GM12878 (cell line): ENCODE measurements around the gene ASB3. TPM values are rescaled to one million over a fixed set of nuclear protein-coding genes. Genes with fewer than 3 reads are reported as not detected.

Source experiments
- ATAC-seq: fragments of 200-7000 bp; cut with Tn5 transposase; 3 replicates; pipeline ENCODE4 v1.9.1; 2020; ENCODE audit warnings: mild to moderate bottlenecking, moderate library complexity
- BruUV-seq: library from RNA; stranded (reverse); fragments of 400-500 nt; replicated peaks from 2 replicates; lab custom pipeline; 2021; lab: Mats Ljungman, UMichigan
- CTCF ChIA-PET: fragments of 300-600 bp; sonication (Branson Sonifier 250); formaldehyde crosslinking; extraction: SDS; loops from one replicate; lab custom pipeline; 2021; ENCODE audit warnings: inconsistent platforms; lab: Yijun Ruan, JAX
- POLR2A ChIA-PET: fragments of 350-600 bp; formaldehyde crosslinking; extraction: SDS; loops from one replicate; lab custom pipeline; 2021; ENCODE audit warnings: inconsistent platforms; lab: Charles Lee
- RAD21 ChIA-PET: fragments of 300-600 bp; sonication (Branson Sonifier 250); formaldehyde crosslinking; loops from one replicate; lab custom pipeline; 2023; ENCODE audit warnings: antibody characterized with exemption; ENCODE audit not compliant: unreplicated experiment; lab: Charles Lee
- SMC1A ChIA-PET: fragments of 300-600 bp; sonication (Branson Sonifier 250); formaldehyde crosslinking; loops from one replicate; lab custom pipeline; 2023; ENCODE audit not compliant: unreplicated experiment, uncharacterized antibody; lab: Charles Lee
- DNase-seq: peaks from one replicate; pipeline ENCODE4 v3.0.0-alpha.2; 2011; ENCODE audit warnings: low read depth, low spot score
- FAIRE-seq: peaks from 3 replicates; lab custom pipeline; 2011; peaks lifted over from hg19 to GRCh38; lab: Jason Lieb, UNC
- H2AFZ ChIP-seq: 2 replicates; pipeline ENCODE4 v1.6.0; 2011; ENCODE audit warnings: low read depth, low read length, control low read depth; ENCODE audit not compliant: control insufficient read depth
- H3K27ac ChIP-seq: 2 replicates; pipeline ENCODE4 v1.5.1; 2011; ENCODE audit warnings: control low read depth; ENCODE audit not compliant: control insufficient read depth, insufficient read depth
- H3K27me3 ChIP-seq, 2 experiments: replicated peaks in 1 of 2; 2 replicates each; pipeline versions ENCODE4 v1.6.0 to v1.6.1; 2011; ENCODE audit warnings: low read length in 1 of 2; ENCODE audit not compliant: control insufficient read depth in 2 of 2, insufficient read depth in 2 of 2
- H3K36me3 ChIP-seq, 2 experiments: 2 replicates each; pipeline ENCODE4 v1.5.1; 2011; ENCODE audit warnings: low read length in 1 of 2; ENCODE audit not compliant: control insufficient read depth in 2 of 2, insufficient read depth in 2 of 2
- H3K4me1 ChIP-seq: 2 replicates; pipeline ENCODE4 v1.6.1; 2011; ENCODE audit warnings: mild to moderate bottlenecking, low read length, moderate library complexity, mixed read lengths; ENCODE audit not compliant: control insufficient read depth, insufficient read depth
- H3K4me2 ChIP-seq: 2 replicates; pipeline ENCODE4 v1.6.0; 2011; ENCODE audit warnings: control low read depth; ENCODE audit not compliant: control insufficient read depth, insufficient read depth
- H3K4me3 ChIP-seq: fragments of 200-600 bp; sonication (generic); 2 replicates; pipeline ENCODE4 v1.5.1; 2016
- H3K79me2 ChIP-seq: 2 replicates; pipeline ENCODE4 v1.6.0; 2011; ENCODE audit warnings: low read length; ENCODE audit not compliant: control insufficient read depth, insufficient read depth
- H3K9ac ChIP-seq: 2 replicates; pipeline ENCODE4 v1.8.0; 2011; ENCODE audit warnings: low read length, control low read depth, mixed read lengths; ENCODE audit not compliant: control insufficient read depth, insufficient read depth
- H3K9me3 ChIP-seq: replicated peaks from 3 replicates; pipeline ENCODE4 v1.5.1; 2011; ENCODE audit warnings: mild to moderate bottlenecking, low read length; ENCODE audit not compliant: control insufficient read depth, insufficient read depth
- H4K20me1 ChIP-seq: 2 replicates; pipeline ENCODE4 v1.6.0; 2011; ENCODE audit not compliant: control insufficient read depth, insufficient read depth
- GABPA ChIP-seq: IDR thresholded peaks from 2 replicates; pipeline ENCODE4 v1.6.1; 2014; ENCODE audit warnings: antibody characterized with exemption, low read depth, mild to moderate bottlenecking, inconsistent platforms
- KAT2A ChIP-seq: conservative IDR thresholded peaks from 2 replicates; pipeline ENCODE4 v1.6.1; 2011; ENCODE audit warnings: low read depth, low read length; ENCODE audit not compliant: control insufficient read depth
- POLR2A ChIP-seq: IDR thresholded peaks from 2 replicates; pipeline ENCODE4 v1.6.1; 2011; ENCODE audit warnings: low read depth, mild to moderate bottlenecking, low read length
- RCOR1 ChIP-seq: conservative IDR thresholded peaks from 2 replicates; pipeline ENCODE4 v1.6.1; 2012; ENCODE audit warnings: low read depth, low read length, improper control_type of control experiment
- SREBF1 ChIP-seq: IDR thresholded peaks from 2 replicates; pipeline ENCODE4 v1.6.1; 2012; ENCODE audit warnings: mild to moderate bottlenecking, low read length
- YY1 ChIP-seq: IDR thresholded peaks from 2 replicates; pipeline ENCODE4 v1.6.1; 2011; ENCODE audit warnings: low read depth, mild to moderate bottlenecking, low read length
- WGBS: methylation state at CpG from one replicate; pipeline ENCODE4 v1.1.6; 2016; ENCODE audit warnings: low lambda C conversion rate; ENCODE audit not compliant: insufficient replicate concordance, insufficient coverage; ENCODE audit errors: missing lambda C conversion rate; 5-methylcytosine and 5-hydroxymethylcytosine counted together
- in situ Hi-C: fragments of 300-500 bp; cut with MboI; formaldehyde crosslinking; loops from 9 replicates; pipeline ENCODE4 v1.14.3; 2018; ENCODE audit warnings: mixed read lengths
- intact Hi-C: fragments of 100-400 bp; cut with micrococcal nuclease; formaldehyde crosslinking; loops from one replicate; pipeline ENCODE4 v1.14.2; 2022; ENCODE audit not compliant: unreplicated experiment
- polyA plus RNA-seq, 11 experiments: library from polyadenylated mRNA; depleted of rRNA in 4 of 11; unstranded in 6 of 11; stranded (reverse) in 5 of 11; fragments of >200 nt; fragmentation: Nextera tagmentation in 4 of 11; fragmentation: Illumina TruSeq in 1 of 11; extraction: Ambion mirVana in 4 of 11; extraction: Trizol in 1 of 11; gene quantifications; 1 replicate in 1 of 11; 2 replicates in 10 of 11; pipeline versions ENCODE4 v1.2.1 to v1.2.3, GENCODE V29; 2011 to 2016; ENCODE audit warnings: inconsistent platforms in 2 of 11, missing spikeins in 2 of 11, low read depth in 1 of 11
- total RNA-seq, 4 experiments: library from RNA; depleted of rRNA in 3 of 4; stranded (reverse); fragments of >200 nt in 3 of 4; fragmentation: Illumina TruSeq in 1 of 4; extraction: Trizol in 1 of 4; gene quantifications; 2 replicates each; pipeline versions ENCODE4 v1.2.1 to v1.2.3, GENCODE V29; 2013 to 2021
- TF ChIP-seq, protein P1 (sequence below): fragments of 450-650 bp; IDR thresholded peaks from 2 replicates; pipeline ENCODE4 v1.6.1; 2017; ENCODE audit warnings: mild to moderate bottlenecking, moderate library complexity
- TF ChIP-seq, protein P2 (sequence below): fragments of 450-650 bp; IDR thresholded peaks from 2 replicates; pipeline ENCODE4 v1.6.1; 2017; ENCODE audit warnings: mild to moderate bottlenecking, moderate library complexity

The ASB3 gene
- total and polyA plus RNA-seq, 10 of the 15 experiments (the other 5 are each of a cell fraction or from before 2014, with no cell fraction given): 16.4 to 30.9 (median 22.6) TPM

DNA sequence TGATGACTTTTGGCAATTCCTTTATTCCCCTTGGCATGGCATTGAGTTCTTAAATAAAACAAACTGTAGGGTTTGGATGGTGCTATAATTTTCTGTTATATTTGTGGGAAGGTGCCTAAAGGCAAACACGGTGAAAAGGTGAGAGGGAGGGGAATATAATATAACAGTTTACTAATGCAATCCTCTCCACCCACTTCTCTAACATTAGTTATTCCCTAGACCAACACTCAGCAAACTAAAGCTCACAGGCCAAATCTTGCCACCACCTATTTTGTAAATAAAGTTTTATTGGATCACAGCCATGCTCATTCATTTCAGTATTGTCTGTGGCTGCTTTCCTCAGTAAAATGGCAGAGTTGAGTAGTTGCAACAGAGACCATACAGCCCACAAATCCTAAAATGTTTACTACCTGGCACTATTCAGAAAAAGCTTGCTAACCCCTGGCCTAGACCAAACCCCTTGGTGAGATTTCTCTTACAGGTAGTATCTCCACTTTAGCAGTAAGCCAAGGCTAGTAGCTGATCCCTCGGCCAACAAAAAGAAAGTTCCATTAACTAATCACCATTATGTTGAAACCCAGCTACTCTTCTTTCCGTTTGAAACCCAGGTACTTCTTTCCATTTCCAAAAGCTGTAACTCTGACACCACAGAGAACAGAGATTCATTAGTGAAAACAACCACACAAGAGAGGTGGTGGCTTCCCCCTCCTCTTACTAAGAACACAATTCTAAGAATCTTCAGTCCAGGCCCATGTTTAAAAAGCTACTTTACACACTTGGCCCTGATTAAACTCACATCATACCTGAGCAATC lies 155.2 kb downstream of the ASB3 start:
- Histone ChIP-seq H3K79me2 (no peaks in the 10 kb centered on the region), H3K4me1 (no peaks in the 10 kb centered on the region), H3K36me3 (no peaks in the 10 kb centered on the region), H3K9me3 (no peaks in the 10 kb centered on the region), H3K27me3 (no peaks in the 10 kb centered on the region), H2AFZ (no peak overlapping the region), H3K9ac (no peak overlapping the region), H3K4me3 (no peak overlapping the region), H3K27ac (no peak overlapping the region), H3K4me2 (no peak overlapping the region), H4K20me1 (no peaks in the 10 kb centered on the region)
- no peak for DNase-seq
- SMC1A ChIA-PET: interaction anchor here (1.0 kb wide), 1 partner anchor 12 kb away, joined by 3 read pairs; no protein-coding TSS in a partner anchor
- POLR2A ChIA-PET: no interaction called here
- no TSS peak for BruUV-seq
- no peak; the same call in 1 of the 3 replicates for ATAC-seq
- CTCF ChIA-PET: no interaction called here
- 36% methylated on average over 3 of the region's 3 CpGs for WGBS
- no peak for TF ChIP-seq YY1
- no peak for FAIRE-seq
- intact Hi-C loops: no loop called here
- RAD21 ChIA-PET: no interaction called here
- in situ Hi-C loops: no loop called here

DNA sequence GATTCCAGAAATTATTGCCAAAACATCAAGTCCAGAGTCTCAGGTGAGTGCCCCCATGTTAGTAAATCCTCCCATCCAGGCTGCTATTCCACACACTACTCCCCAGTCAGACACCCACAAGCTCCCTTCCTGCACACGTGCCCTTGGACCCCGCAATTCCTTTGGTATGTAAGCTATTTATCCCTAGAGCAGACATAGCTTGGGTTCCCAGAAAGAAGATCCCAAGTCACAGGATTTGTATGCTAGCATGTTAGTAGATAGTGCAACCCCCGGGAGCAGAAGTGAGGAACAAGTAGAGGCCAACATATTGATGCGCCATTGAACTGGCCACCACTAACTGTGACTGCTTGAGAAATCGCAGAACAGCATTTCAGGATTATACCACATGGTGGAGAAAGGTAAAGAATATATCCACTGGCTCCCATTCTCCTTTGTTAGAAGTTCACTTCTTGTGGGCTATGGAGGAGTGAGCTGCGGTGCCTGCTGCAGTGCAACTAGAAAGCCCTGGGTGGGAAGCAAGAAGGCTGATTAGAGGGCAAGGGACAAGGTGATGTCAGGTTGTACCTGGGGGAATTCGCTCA lies 156.6 kb downstream of the ASB3 start:
- Histone ChIP-seq H3K4me3 (no peak overlapping the region), H3K4me1 (no peaks in the 10 kb centered on the region), H3K27me3 (no peaks in the 10 kb centered on the region), H2AFZ (no peak overlapping the region), H3K4me2 (no peak overlapping the region), H3K9me3 (no peaks in the 10 kb centered on the region), H4K20me1 (no peaks in the 10 kb centered on the region), H3K36me3 (no peaks in the 10 kb centered on the region), H3K27ac (no peak overlapping the region), H3K9ac (no peak overlapping the region), H3K79me2 (no peaks in the 10 kb centered on the region)
- no peak for DNase-seq
- ATAC-seq: no peak
- ChIA-PET POLR2A (no interaction called here), CTCF (no interaction called here), RAD21 (no interaction called here), SMC1A (no interaction called here)
- no TSS peak for BruUV-seq
- intact Hi-C loops (no loop called here), in situ Hi-C loops (no loop called here)
- 58% methylated on average over 7 of the region's 7 CpGs for WGBS
- no peak for FAIRE-seq
- TF ChIP-seq SREBF1 (no peak), GABPA (no peak), POLR2A (no peak), KAT2A (no peak), RCOR1 (no peak)
- TF ChIP-seq, protein P1, sequence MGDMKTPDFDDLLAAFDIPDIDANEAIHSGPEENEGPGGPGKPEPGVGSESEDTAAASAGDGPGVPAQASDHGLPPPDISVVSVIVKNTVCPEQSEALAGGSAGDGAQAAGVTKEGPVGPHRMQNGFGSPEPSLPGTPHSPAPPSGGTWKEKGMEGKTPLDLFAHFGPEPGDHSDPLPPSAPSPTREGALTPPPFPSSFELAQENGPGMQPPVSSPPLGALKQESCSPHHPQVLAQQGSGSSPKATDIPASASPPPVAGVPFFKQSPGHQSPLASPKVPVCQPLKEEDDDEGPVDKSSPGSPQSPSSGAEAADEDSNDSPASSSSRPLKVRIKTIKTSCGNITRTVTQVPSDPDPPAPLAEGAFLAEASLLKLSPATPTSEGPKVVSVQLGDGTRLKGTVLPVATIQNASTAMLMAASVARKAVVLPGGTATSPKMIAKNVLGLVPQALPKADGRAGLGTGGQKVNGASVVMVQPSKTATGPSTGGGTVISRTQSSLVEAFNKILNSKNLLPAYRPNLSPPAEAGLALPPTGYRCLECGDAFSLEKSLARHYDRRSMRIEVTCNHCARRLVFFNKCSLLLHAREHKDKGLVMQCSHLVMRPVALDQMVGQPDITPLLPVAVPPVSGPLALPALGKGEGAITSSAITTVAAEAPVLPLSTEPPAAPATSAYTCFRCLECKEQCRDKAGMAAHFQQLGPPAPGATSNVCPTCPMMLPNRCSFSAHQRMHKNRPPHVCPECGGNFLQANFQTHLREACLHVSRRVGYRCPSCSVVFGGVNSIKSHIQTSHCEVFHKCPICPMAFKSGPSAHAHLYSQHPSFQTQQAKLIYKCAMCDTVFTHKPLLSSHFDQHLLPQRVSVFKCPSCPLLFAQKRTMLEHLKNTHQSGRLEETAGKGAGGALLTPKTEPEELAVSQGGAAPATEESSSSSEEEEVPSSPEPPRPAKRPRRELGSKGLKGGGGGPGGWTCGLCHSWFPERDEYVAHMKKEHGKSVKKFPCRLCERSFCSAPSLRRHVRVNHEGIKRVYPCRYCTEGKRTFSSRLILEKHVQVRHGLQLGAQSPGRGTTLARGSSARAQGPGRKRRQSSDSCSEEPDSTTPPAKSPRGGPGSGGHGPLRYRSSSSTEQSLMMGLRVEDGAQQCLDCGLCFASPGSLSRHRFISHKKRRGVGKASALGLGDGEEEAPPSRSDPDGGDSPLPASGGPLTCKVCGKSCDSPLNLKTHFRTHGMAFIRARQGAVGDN: no peak
- TF ChIP-seq, protein P2, sequence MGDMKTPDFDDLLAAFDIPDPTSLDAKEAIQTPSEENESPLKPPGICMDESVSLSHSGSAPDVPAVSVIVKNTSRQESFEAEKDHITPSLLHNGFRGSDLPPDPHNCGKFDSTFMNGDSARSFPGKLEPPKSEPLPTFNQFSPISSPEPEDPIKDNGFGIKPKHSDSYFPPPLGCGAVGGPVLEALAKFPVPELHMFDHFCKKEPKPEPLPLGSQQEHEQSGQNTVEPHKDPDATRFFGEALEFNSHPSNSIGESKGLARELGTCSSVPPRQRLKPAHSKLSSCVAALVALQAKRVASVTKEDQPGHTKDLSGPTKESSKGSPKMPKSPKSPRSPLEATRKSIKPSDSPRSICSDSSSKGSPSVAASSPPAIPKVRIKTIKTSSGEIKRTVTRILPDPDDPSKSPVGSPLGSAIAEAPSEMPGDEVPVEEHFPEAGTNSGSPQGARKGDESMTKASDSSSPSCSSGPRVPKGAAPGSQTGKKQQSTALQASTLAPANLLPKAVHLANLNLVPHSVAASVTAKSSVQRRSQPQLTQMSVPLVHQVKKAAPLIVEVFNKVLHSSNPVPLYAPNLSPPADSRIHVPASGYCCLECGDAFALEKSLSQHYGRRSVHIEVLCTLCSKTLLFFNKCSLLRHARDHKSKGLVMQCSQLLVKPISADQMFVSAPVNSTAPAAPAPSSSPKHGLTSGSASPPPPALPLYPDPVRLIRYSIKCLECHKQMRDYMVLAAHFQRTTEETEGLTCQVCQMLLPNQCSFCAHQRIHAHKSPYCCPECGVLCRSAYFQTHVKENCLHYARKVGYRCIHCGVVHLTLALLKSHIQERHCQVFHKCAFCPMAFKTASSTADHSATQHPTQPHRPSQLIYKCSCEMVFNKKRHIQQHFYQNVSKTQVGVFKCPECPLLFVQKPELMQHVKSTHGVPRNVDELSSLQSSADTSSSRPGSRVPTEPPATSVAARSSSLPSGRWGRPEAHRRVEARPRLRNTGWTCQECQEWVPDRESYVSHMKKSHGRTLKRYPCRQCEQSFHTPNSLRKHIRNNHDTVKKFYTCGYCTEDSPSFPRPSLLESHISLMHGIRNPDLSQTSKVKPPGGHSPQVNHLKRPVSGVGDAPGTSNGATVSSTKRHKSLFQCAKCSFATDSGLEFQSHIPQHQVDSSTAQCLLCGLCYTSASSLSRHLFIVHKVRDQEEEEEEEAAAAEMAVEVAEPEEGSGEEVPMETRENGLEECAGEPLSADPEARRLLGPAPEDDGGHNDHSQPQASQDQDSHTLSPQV: no peak
